ENCODE measurements around the gene CAPZA1. TPM values are rescaled to one million over a fixed set of nuclear protein-coding genes. Genes with fewer than 3 reads are reported as not detected.

The CAPZA1 gene
- total RNA-seq, 1 experiment from 2014 or later = 108 TPM

GRCh38 chr1:112665857-112666256 is 46.2 kb downstream of the CAPZA1 start:
- no peak overlapping the region for H2BK15ac ChIP-seq (ENCODE audit: low read depth, low read length)
- H2AFZ ChIP-seq (ENCODE audit: low read length) = no peak overlapping the region
- H3K18ac ChIP-seq (ENCODE audit: insufficient read length, low read depth, low read length) = no peak overlapping the region
- H4K8ac ChIP-seq (replicated peaks; ENCODE audit: insufficient read length, low read depth, low read length) = no peak overlapping the region
- Mint-ChIP-seq H3K4me1 (peaks cover 6 to 8% of the 10 kb centered on the region in 2 experiments), H3K4me3 (no peak overlapping the region), H3K9me3 (no peaks in the 10 kb centered on the region), H3K27ac (no peak overlapping the region), H3K36me3 (ENCODE audit: insufficient read depth in 1 of 3, low read depth in 3 of 3) (peaks cover 34 to 85% (median 82%) of the 10 kb centered on the region in 3 experiments; a peak in 6 of 7 replicates), H3K27me3 (ENCODE audit: low read depth) (no peaks in the 10 kb centered on the region)
- H2BK12ac ChIP-seq (ENCODE audit: insufficient read length, low read depth, low read length) = no peak overlapping the region
- H3K79me1 ChIP-seq (ENCODE audit: insufficient read depth, low read depth, low read length, poor library complexity, severe bottlenecking) = no peaks in the 10 kb centered on the region
- H3K27me3 ChIP-seq (ENCODE audit: insufficient read depth, low read length) = no peaks in the 10 kb centered on the region
- H3K4me1 ChIP-seq (ENCODE audit: insufficient read depth, low read length) = no peaks in the 10 kb centered on the region
- no peaks in the 10 kb centered on the region for H4K20me1 ChIP-seq (ENCODE audit: control insufficient read depth, insufficient read depth, insufficient read length)
- TF ChIP-seq CTCF (conservative IDR thresholded peaks at IDR 0.05) = no peak
- H3K4me2 ChIP-seq (ENCODE audit: insufficient read depth, insufficient read length, low read length) = no peak overlapping the region
- H2AK5ac ChIP-seq (ENCODE audit: insufficient read length, low read length) = no peak overlapping the region
- DNase-seq = no peak
- H3K9me3 ChIP-seq (ENCODE audit: control insufficient read depth, low read depth, low read length) = no peaks in the 10 kb centered on the region
- no peak overlapping the region for H3K14ac ChIP-seq (ENCODE audit: insufficient read depth, low read length)
- no peak overlapping the region for H3K23ac ChIP-seq (ENCODE audit: insufficient read length, low read depth, low read length)
- no peak overlapping the region for H2BK5ac ChIP-seq (ENCODE audit: insufficient read length, low read length)
- no peak overlapping the region for H4K5ac ChIP-seq (ENCODE audit: insufficient read length, low read depth, low read length)
- no peak overlapping the region for H3K4ac ChIP-seq (ENCODE audit: low read depth, low read length)
- no CpG with 5 or more reads among the region's 3 CpGs for WGBS (ENCODE audit: extremely low coverage, insufficient read length, low lambda C conversion rate)
- no peaks in the 10 kb centered on the region for H3K79me2 ChIP-seq (ENCODE audit: insufficient read depth, low read length)
- no peak overlapping the region for H2BK120ac ChIP-seq (ENCODE audit: low read depth, low read length, poor library complexity, severe bottlenecking)
- H4K91ac ChIP-seq (ENCODE audit: insufficient read length, low read depth, low read length) = no peak overlapping the region
- H3T11ph ChIP-seq (ENCODE audit: low read length) = no peak overlapping the region
- no peaks in the 10 kb centered on the region for H3K23me2 ChIP-seq (ENCODE audit: insufficient read length, low read depth, low read length, poor library complexity, severe bottlenecking)
- H2BK20ac ChIP-seq (ENCODE audit: low read depth, low read length, poor library complexity, severe bottlenecking) = no peak overlapping the region
- H3K56ac ChIP-seq (ENCODE audit: insufficient read length, low read depth, low read length) = no peak overlapping the region
- no peak overlapping the region for H3K9ac ChIP-seq (ENCODE audit: extremely low read depth, insufficient read length, low read length)
- H3K27ac ChIP-seq (ENCODE audit: insufficient read length, low read depth, low read length) = no peak overlapping the region

Measured in H9 (cell line).